H9 (cell line): ENCODE data around the gene SGO2. TPM values are rescaled to one million over a fixed set of nuclear protein-coding genes. Genes with fewer than 3 reads are reported as not detected.

Experiments used
- DNase-seq: peaks from one replicate; pipeline ENCODE4 v3.0.0-alpha.2; 2017
- H2AFZ ChIP-seq: one replicate; pipeline ENCODE4 v1.6.1; 2013; ENCODE audit warnings: mild to moderate bottlenecking, low read length, control low read depth, moderate library complexity
- H2AK5ac ChIP-seq: 2 replicates; pipeline ENCODE4 v1.6.1; 2013; ENCODE audit warnings: low read length, control low read depth, mixed read lengths; ENCODE audit not compliant: insufficient read length
- H2BK120ac ChIP-seq: one replicate; pipeline ENCODE4 v1.6.1; 2013; ENCODE audit warnings: low read depth, mild to moderate bottlenecking, low read length, control low read depth, inconsistent platforms; ENCODE audit not compliant: poor library complexity, severe bottlenecking
- H2BK12ac ChIP-seq: 2 replicates; pipeline ENCODE4 v1.6.1; 2013; ENCODE audit warnings: low read length, control low read depth, mixed read lengths, low read depth; ENCODE audit not compliant: insufficient read length
- H2BK15ac ChIP-seq: 2 replicates; pipeline ENCODE4 v1.6.1; 2013; ENCODE audit warnings: low read depth, low read length, control low read depth
- H2BK20ac ChIP-seq: one replicate; pipeline ENCODE4 v1.6.1; 2013; ENCODE audit warnings: low read depth, mild to moderate bottlenecking, low read length, control low read depth, inconsistent platforms; ENCODE audit not compliant: poor library complexity, severe bottlenecking
- H2BK5ac ChIP-seq: 2 replicates; pipeline ENCODE4 v1.6.1; 2013; ENCODE audit warnings: low read length, control low read depth, mixed read lengths; ENCODE audit not compliant: insufficient read length
- H3K14ac ChIP-seq: 2 replicates; pipeline ENCODE4 v1.6.1; 2013; ENCODE audit warnings: low read length, control low read depth; ENCODE audit not compliant: insufficient read depth
- H3K18ac ChIP-seq: 2 replicates; pipeline ENCODE4 v1.6.1; 2013; ENCODE audit warnings: low read depth, mild to moderate bottlenecking, mixed read lengths, low read length, control low read depth; ENCODE audit not compliant: insufficient read length
- H3K23ac ChIP-seq: 2 replicates; pipeline ENCODE4 v1.6.1; 2013; ENCODE audit warnings: low read length, control low read depth, mixed read lengths, low read depth; ENCODE audit not compliant: insufficient read length
- H3K23me2 ChIP-seq: 2 replicates; pipeline ENCODE4 v1.6.1; 2013; ENCODE audit warnings: low read depth, mild to moderate bottlenecking, mixed read lengths, low read length, control low read depth; ENCODE audit not compliant: insufficient read length, poor library complexity, severe bottlenecking
- H3K27ac ChIP-seq: 2 replicates; pipeline ENCODE4 v1.5.1; 2013; ENCODE audit warnings: low read length, control low read depth, mixed read lengths, low read depth; ENCODE audit not compliant: insufficient read length
- H3K27me3 ChIP-seq: 2 replicates; pipeline ENCODE4 v1.6.1; 2013; ENCODE audit warnings: low read length, control low read depth, inconsistent platforms; ENCODE audit not compliant: insufficient read depth
- H3K4ac ChIP-seq: 2 replicates; pipeline ENCODE4 v1.6.1; 2013; ENCODE audit warnings: low read depth, mild to moderate bottlenecking, control low read depth, inconsistent platforms, low read length, moderate library complexity
- H3K4me1 ChIP-seq: 2 replicates; pipeline ENCODE4 v1.6.1; 2013; ENCODE audit warnings: low read length, control low read depth, inconsistent platforms; ENCODE audit not compliant: insufficient read depth
- H3K4me2 ChIP-seq: 2 replicates; pipeline ENCODE4 v1.6.1; 2013; ENCODE audit warnings: low read length, control low read depth, mixed read lengths; ENCODE audit not compliant: insufficient read length, insufficient read depth
- H3K56ac ChIP-seq: 2 replicates; pipeline ENCODE4 v1.6.1; 2013; ENCODE audit warnings: low read depth, mild to moderate bottlenecking, mixed read lengths, low read length, control low read depth; ENCODE audit not compliant: insufficient read length
- H3K79me1 ChIP-seq: 2 replicates; pipeline ENCODE4 v1.6.1; 2013; ENCODE audit warnings: low read depth, mild to moderate bottlenecking, moderate library complexity, low read length, control low read depth, inconsistent platforms; ENCODE audit not compliant: insufficient read depth, poor library complexity, severe bottlenecking
- H3K79me2 ChIP-seq: 2 replicates; pipeline ENCODE4 v1.6.1; 2013; ENCODE audit warnings: low read length, control low read depth, inconsistent platforms; ENCODE audit not compliant: insufficient read depth
- H3K9ac ChIP-seq: 2 replicates; pipeline ENCODE4 v1.6.1; 2013; ENCODE audit warnings: low read length, control low read depth, mixed read lengths; ENCODE audit not compliant: insufficient read length; ENCODE audit errors: extremely low read depth
- H3K9me3 ChIP-seq: one replicate; pipeline ENCODE4 v1.6.1; 2013; ENCODE audit warnings: low read depth, low read length, inconsistent platforms; ENCODE audit not compliant: control insufficient read depth
- H3T11ph ChIP-seq: one replicate; pipeline ENCODE4 v1.6.1; 2013; ENCODE audit warnings: mild to moderate bottlenecking, low read length, control low read depth, inconsistent platforms
- H4K20me1 ChIP-seq: one replicate; pipeline ENCODE4 v1.6.1; 2013; ENCODE audit not compliant: control insufficient read depth, insufficient read length, insufficient read depth
- H4K5ac ChIP-seq: 2 replicates; pipeline ENCODE4 v1.6.1; 2013; ENCODE audit warnings: low read depth, mild to moderate bottlenecking, mixed read lengths, low read length, control low read depth; ENCODE audit not compliant: insufficient read length
- H4K8ac ChIP-seq: replicated peaks from 2 replicates; pipeline ENCODE4 v1.6.1; 2013; ENCODE audit warnings: low read length, control low read depth, mixed read lengths, low read depth; ENCODE audit not compliant: insufficient read length
- H4K91ac ChIP-seq: 2 replicates; pipeline ENCODE4 v1.6.1; 2013; ENCODE audit warnings: low read depth, mild to moderate bottlenecking, moderate library complexity, mixed read lengths, low read length, control low read depth; ENCODE audit not compliant: insufficient read length
- H3K27ac Mint-ChIP-seq, 3 experiments: 2 replicates in 2 of 3; 3 replicates in 1 of 3; pipeline ENCODE4 v1.8.0; 2020 to 2021; ENCODE audit warnings: mixed read lengths in 3 of 3, mild to moderate bottlenecking in 1 of 3, moderate library complexity in 1 of 3
- H3K27me3 Mint-ChIP-seq: 2 replicates; pipeline ENCODE4 v1.8.0; 2021; ENCODE audit warnings: low read depth, mild to moderate bottlenecking, moderate library complexity, mixed read lengths
- H3K36me3 Mint-ChIP-seq, 3 experiments: 2 replicates in 2 of 3; 3 replicates in 1 of 3; pipeline ENCODE4 v1.8.0; 2020 to 2021; ENCODE audit warnings: low read depth in 3 of 3, mixed read lengths in 3 of 3; ENCODE audit not compliant: insufficient read depth in 1 of 3
- H3K4me1 Mint-ChIP-seq, 2 experiments: 2 replicates each; pipeline ENCODE4 v1.8.0; 2020; ENCODE audit warnings: mixed read lengths in 2 of 2
- H3K4me3 Mint-ChIP-seq, 2 experiments: 2 replicates in 1 of 2; 3 replicates in 1 of 2; pipeline ENCODE4 v1.8.0; 2020 to 2021; ENCODE audit warnings: mild to moderate bottlenecking in 2 of 2, mixed read lengths in 2 of 2, moderate library complexity in 1 of 2
- H3K9me3 Mint-ChIP-seq, 2 experiments: 2 replicates in 1 of 2; 3 replicates in 1 of 2; pipeline ENCODE4 v1.8.0; 2020; ENCODE audit warnings: mild to moderate bottlenecking in 2 of 2, mixed read lengths in 2 of 2, moderate library complexity in 1 of 2
- WGBS: extraction: QIAGEN DNeasy Blood & Tissue Kit; methylation state at CpG from one replicate; pipeline ENCODE4 v1.1.7; 2013; ENCODE audit warnings: missing lambda C conversion rate, low lambda C conversion rate, mixed read lengths; ENCODE audit not compliant: insufficient read length; ENCODE audit errors: extremely low coverage; 5-methylcytosine and 5-hydroxymethylcytosine counted together
- total RNA-seq: library from RNA; stranded (reverse); gene quantifications from 2 replicates; pipeline ENCODE4 v1.2.1, GENCODE V29; 2021
- TF ChIP-seq, protein P1 (sequence below): fragments of 200-600 bp; sonication (generic); conservative IDR thresholded peaks from 3 replicates; pipeline ENCODE4 v1.8.0; 2021; ENCODE audit warnings: antibody characterized with exemption, mild to moderate bottlenecking

The SGO2 gene
- total RNA-seq, 1 experiment from 2014 or later, result 25.6 TPM

DNA sequence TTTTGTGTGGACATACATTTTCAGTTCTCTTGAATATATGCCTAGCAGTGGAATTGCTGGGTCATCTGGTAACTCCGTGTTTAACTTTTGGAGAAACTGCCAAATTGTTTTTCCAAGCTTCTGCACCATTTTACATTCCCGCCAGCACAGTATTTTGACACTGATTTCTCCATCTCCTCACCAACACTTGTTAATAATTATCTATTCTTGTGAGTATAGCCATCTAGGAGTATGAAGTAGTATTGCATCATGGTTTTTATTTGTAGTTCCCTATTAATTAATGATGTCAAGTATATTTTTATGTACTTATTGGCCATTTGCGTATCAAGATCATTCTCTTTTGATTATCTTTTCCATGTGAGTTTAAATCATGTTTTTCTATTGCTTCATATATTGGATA is 41.9 kb downstream of the SGO2 start:
- H3K36me3 Mint-ChIP-seq, result peaks cover 11 to 47% (median 33%) of the 10 kb centered on the region in 3 experiments
- no peak overlapping the region for H2AK5ac ChIP-seq
- H3K27me3 ChIP-seq, result no peaks in the 10 kb centered on the region
- no peak overlapping the region for H2BK120ac ChIP-seq
- no peak overlapping the region for H3K23ac ChIP-seq
- no peak overlapping the region for H3K4ac ChIP-seq
- no CpG with 5 or more reads among the region's 3 CpGs for WGBS
- H2AFZ ChIP-seq, result no peak overlapping the region
- no peaks in the 10 kb centered on the region for H3K79me1 ChIP-seq
- H3K18ac ChIP-seq, result no peak overlapping the region
- no peaks in the 10 kb centered on the region for H3K4me1 ChIP-seq
- no peak overlapping the region for H3K27ac ChIP-seq
- H3K4me3 Mint-ChIP-seq, result no peak overlapping the region
- H4K5ac ChIP-seq, result no peak overlapping the region
- H3K27me3 Mint-ChIP-seq, result no peaks in the 10 kb centered on the region
- no peak overlapping the region for H2BK12ac ChIP-seq
- no peak overlapping the region for H4K91ac ChIP-seq
- no peak overlapping the region for H2BK5ac ChIP-seq
- no peaks in the 10 kb centered on the region for H4K20me1 ChIP-seq
- TF ChIP-seq, protein P1, sequence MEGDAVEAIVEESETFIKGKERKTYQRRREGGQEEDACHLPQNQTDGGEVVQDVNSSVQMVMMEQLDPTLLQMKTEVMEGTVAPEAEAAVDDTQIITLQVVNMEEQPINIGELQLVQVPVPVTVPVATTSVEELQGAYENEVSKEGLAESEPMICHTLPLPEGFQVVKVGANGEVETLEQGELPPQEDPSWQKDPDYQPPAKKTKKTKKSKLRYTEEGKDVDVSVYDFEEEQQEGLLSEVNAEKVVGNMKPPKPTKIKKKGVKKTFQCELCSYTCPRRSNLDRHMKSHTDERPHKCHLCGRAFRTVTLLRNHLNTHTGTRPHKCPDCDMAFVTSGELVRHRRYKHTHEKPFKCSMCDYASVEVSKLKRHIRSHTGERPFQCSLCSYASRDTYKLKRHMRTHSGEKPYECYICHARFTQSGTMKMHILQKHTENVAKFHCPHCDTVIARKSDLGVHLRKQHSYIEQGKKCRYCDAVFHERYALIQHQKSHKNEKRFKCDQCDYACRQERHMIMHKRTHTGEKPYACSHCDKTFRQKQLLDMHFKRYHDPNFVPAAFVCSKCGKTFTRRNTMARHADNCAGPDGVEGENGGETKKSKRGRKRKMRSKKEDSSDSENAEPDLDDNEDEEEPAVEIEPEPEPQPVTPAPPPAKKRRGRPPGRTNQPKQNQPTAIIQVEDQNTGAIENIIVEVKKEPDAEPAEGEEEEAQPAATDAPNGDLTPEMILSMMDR, result no peak
- no peak overlapping the region for H3K14ac ChIP-seq
- no peaks in the 10 kb centered on the region for H3K79me2 ChIP-seq
- no peaks in the 10 kb centered on the region for H3K23me2 ChIP-seq
- no peak overlapping the region for H4K8ac ChIP-seq
- no peak overlapping the region for H3K56ac ChIP-seq
- no peak overlapping the region for H3K27ac Mint-ChIP-seq
- H2BK15ac ChIP-seq, result no peak overlapping the region
- H3K9me3 Mint-ChIP-seq, result peaks cover 19 to 24% of the 10 kb centered on the region in 2 experiments
- H3T11ph ChIP-seq, result no peak overlapping the region
- no peaks in the 10 kb centered on the region for H3K9me3 ChIP-seq
- DNase-seq, result no peak
- H3K9ac ChIP-seq, result no peak overlapping the region
- no peaks in the 10 kb centered on the region for H3K4me1 Mint-ChIP-seq
- H3K4me2 ChIP-seq, result no peak overlapping the region
- no peak overlapping the region for H2BK20ac ChIP-seq
